SK-N-SH treated with all-trans-retinoic acid at 6 μM for 48 hours (cell line): ENCODE results near the gene SLC25A52.

Source experiments
- CSDC2 ChIP-seq: fragments of 250-450 bp; sonication (Bioruptor Pico); IDR thresholded peaks from 2 replicates; pipeline ENCODE4 v1.5.0; 2020; ENCODE audit warnings: mild to moderate bottlenecking, moderate library complexity
- GLIS3 ChIP-seq: fragments of 250-450 bp; sonication (Bioruptor Pico); IDR thresholded peaks from 2 replicates; pipeline ENCODE4 v1.5.0; 2020; ENCODE audit warnings: mild to moderate bottlenecking, moderate library complexity
- PPARA ChIP-seq: fragments of 250-450 bp; sonication (Bioruptor Pico); IDR thresholded peaks from 2 replicates; pipeline ENCODE4 v1.5.0; 2020; ENCODE audit warnings: mild to moderate bottlenecking, borderline replicate concordance
- RARB ChIP-seq: fragments of 250-450 bp; sonication (Bioruptor Pico); IDR thresholded peaks from 2 replicates; pipeline ENCODE4 v1.8.0; 2021; ENCODE audit warnings: mild to moderate bottlenecking, moderate library complexity
- SNAI2 ChIP-seq: fragments of 250-450 bp; sonication (Bioruptor Pico); IDR thresholded peaks from 2 replicates; pipeline ENCODE4 v1.5.0; 2020; ENCODE audit warnings: mild to moderate bottlenecking, moderate library complexity
- TCF4 ChIP-seq: fragments of 250-450 bp; sonication (Bioruptor Pico); IDR thresholded peaks from 2 replicates; pipeline ENCODE4 v1.8.0; 2021; ENCODE audit warnings: mild to moderate bottlenecking, moderate library complexity, borderline replicate concordance
- ZFP30 ChIP-seq: fragments of 450-650 bp; formaldehyde crosslinking; IDR thresholded peaks from 2 replicates; pipeline ENCODE4 v1.5.0; 2022; ENCODE audit warnings: mild to moderate bottlenecking, moderate library complexity
- ZNF70 ChIP-seq: fragments of 450-650 bp; formaldehyde crosslinking; IDR thresholded peaks from 2 replicates; pipeline ENCODE4 v1.5.0; 2020; ENCODE audit warnings: mild to moderate bottlenecking, moderate library complexity
- ZNF8 ChIP-seq: fragments of 450-650 bp; formaldehyde crosslinking; IDR thresholded peaks from 2 replicates; pipeline ENCODE4 v1.5.0; 2020; ENCODE audit warnings: mild to moderate bottlenecking, moderate library complexity
- TF ChIP-seq, protein P1 (sequence below): fragments of 250-450 bp; sonication (Bioruptor Pico); IDR thresholded peaks from 2 replicates; pipeline ENCODE4 v1.8.0; 2020; ENCODE audit warnings: mild to moderate bottlenecking, moderate library complexity, borderline replicate concordance
- TF ChIP-seq, protein P2 (sequence below): fragments of 250-450 bp; sonication (Bioruptor Pico); IDR thresholded peaks from 2 replicates; pipeline ENCODE4 v1.5.1; 2020; ENCODE audit warnings: low read depth, mild to moderate bottlenecking, moderate library complexity
- TF ChIP-seq, protein P3 (sequence below): fragments of 250-450 bp; sonication (Bioruptor Pico); IDR thresholded peaks from 2 replicates; pipeline ENCODE4 v1.5.1; 2021; ENCODE audit warnings: mild to moderate bottlenecking, moderate library complexity
- TF ChIP-seq, protein P4 (sequence below): fragments of 250-450 bp; sonication (Bioruptor Pico); IDR thresholded peaks from 2 replicates; pipeline ENCODE4 v1.5.0; 2020; ENCODE audit warnings: mild to moderate bottlenecking, moderate library complexity

DNA sequence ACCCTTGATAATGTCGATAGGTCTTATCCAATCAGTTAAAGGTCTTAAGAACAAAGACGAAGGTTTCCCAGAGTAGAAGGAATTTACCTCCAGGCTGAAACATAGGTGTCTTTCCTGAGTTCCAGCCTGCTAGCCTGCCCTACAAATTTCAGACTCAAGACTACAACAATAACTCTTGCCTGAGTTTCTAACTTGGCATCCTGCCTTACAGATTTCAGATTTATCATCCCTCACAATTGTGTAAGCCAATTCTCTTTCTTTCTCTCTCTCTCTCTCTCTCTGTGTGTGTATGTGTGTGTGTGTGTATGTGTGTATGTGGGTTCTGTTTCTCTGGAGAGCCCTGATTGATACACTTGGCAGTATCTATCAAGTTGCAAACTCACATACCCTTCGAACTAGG is 39.1 kb downstream of the SLC25A52 start:
- TF ChIP-seq CSDC2 (no peak), SNAI2 (CRISPR knock-in tag) (no peak), PPARA (CRISPR knock-in tag) (no peak), ZFP30 (CRISPR knock-in tag) (no peak), RARB (no peak), ZNF70 (CRISPR knock-in tag) (no peak), ZNF8 (CRISPR knock-in tag) (no peak), GLIS3 (CRISPR knock-in tag) (no peak), TCF4 (CRISPR knock-in tag) (no peak)
- TF ChIP-seq, protein P1, sequence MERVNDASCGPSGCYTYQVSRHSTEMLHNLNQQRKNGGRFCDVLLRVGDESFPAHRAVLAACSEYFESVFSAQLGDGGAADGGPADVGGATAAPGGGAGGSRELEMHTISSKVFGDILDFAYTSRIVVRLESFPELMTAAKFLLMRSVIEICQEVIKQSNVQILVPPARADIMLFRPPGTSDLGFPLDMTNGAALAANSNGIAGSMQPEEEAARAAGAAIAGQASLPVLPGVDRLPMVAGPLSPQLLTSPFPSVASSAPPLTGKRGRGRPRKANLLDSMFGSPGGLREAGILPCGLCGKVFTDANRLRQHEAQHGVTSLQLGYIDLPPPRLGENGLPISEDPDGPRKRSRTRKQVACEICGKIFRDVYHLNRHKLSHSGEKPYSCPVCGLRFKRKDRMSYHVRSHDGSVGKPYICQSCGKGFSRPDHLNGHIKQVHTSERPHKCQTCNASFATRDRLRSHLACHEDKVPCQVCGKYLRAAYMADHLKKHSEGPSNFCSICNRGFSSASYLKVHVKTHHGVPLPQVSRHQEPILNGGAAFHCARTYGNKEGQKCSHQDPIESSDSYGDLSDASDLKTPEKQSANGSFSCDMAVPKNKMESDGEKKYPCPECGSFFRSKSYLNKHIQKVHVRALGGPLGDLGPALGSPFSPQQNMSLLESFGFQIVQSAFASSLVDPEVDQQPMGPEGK (CRISPR knock-in tag), result no peak
- TF ChIP-seq, protein P2, sequence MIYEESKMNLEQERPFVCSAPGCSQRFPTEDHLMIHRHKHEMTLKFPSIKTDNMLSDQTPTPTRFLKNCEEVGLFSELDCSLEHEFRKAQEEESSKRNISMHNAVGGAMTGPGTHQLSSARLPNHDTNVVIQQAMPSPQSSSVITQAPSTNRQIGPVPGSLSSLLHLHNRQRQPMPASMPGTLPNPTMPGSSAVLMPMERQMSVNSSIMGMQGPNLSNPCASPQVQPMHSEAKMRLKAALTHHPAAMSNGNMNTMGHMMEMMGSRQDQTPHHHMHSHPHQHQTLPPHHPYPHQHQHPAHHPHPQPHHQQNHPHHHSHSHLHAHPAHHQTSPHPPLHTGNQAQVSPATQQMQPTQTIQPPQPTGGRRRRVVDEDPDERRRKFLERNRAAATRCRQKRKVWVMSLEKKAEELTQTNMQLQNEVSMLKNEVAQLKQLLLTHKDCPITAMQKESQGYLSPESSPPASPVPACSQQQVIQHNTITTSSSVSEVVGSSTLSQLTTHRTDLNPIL (CRISPR knock-in tag), result no peak
- TF ChIP-seq, protein P3, sequence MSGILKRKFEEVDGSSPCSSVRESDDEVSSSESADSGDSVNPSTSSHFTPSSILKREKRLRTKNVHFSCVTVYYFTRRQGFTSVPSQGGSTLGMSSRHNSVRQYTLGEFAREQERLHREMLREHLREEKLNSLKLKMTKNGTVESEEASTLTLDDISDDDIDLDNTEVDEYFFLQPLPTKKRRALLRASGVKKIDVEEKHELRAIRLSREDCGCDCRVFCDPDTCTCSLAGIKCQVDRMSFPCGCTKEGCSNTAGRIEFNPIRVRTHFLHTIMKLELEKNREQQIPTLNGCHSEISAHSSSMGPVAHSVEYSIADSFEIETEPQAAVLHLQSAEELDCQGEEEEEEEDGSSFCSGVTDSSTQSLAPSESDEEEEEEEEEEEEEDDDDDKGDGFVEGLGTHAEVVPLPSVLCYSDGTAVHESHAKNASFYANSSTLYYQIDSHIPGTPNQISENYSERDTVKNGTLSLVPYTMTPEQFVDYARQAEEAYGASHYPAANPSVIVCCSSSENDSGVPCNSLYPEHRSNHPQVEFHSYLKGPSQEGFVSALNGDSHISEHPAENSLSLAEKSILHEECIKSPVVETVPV (CRISPR knock-in tag), result no peak
- TF ChIP-seq, protein P4, sequence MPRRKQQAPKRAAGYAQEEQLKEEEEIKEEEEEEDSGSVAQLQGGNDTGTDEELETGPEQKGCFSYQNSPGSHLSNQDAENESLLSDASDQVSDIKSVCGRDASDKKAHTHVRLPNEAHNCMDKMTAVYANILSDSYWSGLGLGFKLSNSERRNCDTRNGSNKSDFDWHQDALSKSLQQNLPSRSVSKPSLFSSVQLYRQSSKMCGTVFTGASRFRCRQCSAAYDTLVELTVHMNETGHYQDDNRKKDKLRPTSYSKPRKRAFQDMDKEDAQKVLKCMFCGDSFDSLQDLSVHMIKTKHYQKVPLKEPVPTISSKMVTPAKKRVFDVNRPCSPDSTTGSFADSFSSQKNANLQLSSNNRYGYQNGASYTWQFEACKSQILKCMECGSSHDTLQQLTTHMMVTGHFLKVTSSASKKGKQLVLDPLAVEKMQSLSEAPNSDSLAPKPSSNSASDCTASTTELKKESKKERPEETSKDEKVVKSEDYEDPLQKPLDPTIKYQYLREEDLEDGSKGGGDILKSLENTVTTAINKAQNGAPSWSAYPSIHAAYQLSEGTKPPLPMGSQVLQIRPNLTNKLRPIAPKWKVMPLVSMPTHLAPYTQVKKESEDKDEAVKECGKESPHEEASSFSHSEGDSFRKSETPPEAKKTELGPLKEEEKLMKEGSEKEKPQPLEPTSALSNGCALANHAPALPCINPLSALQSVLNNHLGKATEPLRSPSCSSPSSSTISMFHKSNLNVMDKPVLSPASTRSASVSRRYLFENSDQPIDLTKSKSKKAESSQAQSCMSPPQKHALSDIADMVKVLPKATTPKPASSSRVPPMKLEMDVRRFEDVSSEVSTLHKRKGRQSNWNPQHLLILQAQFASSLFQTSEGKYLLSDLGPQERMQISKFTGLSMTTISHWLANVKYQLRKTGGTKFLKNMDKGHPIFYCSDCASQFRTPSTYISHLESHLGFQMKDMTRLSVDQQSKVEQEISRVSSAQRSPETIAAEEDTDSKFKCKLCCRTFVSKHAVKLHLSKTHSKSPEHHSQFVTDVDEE, result no peak
